Effector CD8-positive, alpha-beta T cell (primary cell): ENCODE results near the gene TBC1D3E.
"Not testable (repeated sequence)": the region's sequence is repeated elsewhere in the genome, so short reads cannot be mapped to it uniquely, and the experiment has no call there.

ENCODE experiments used
- DNase-seq: peaks from one replicate; lab custom pipeline; 2025; lab: John Stamatoyannopoulos, UW
- total RNA-seq, 4 experiments: gene quantifications; one replicate each; lab custom pipeline; 2026; lab: John Stamatoyannopoulos, UW

The TBC1D3E gene
- total RNA-seq: 0 to 0.18 (median 0.04) reads per million in 4 experiments

- DNase-seq: not testable (repeated sequence)
Observed at GRCh38 chr17:38127651-38128050, at the start of gene TBC1D3E. Gene TBC1D3E, plus strand, starts transcription at chr17:38127951. Its CDS starts 1,545 bp downstream, at chr17:38129496.

GRCh38 chr17:38087344-38087743 is 40.4 kb upstream of the TBC1D3E start:
- DNase-seq: not testable (repeated sequence)

GRCh38 chr17:38088120-38088519 is 39.6 kb upstream of the TBC1D3E start:
- not testable (repeated sequence) for DNase-seq

- not testable (repeated sequence) for DNase-seq
Observed at GRCh38 chr17:38094059-38094694, 33.6 kb upstream of the TBC1D3E start.

GRCh38 chr17:38099262-38099661 is 28.5 kb upstream of the TBC1D3E start:
- not testable (repeated sequence) for DNase-seq

GRCh38 chr17:38119829-38120228 is 7.9 kb upstream of the TBC1D3E start:
- not testable (repeated sequence) for DNase-seq

- DNase-seq: not testable (repeated sequence)
Observed at GRCh38 chr17:38134860-38135259, 7.1 kb downstream of the TBC1D3E start.
